Measurements from ENCODE around the gene TARS2.

The TARS2 gene

GRCh38 chr1:150536836-150537731 is 49.9 kb downstream of the TARS2 start:
- no peak for DNase-seq (ENCODE audit: low read depth in 3 of 3)

GRCh38 chr1:150537732-150538684 is 50.8 kb downstream of the TARS2 start:
- DNase-seq (ENCODE audit: low read depth in 3 of 3): no peak

- no peak for DNase-seq (ENCODE audit: low read depth in 3 of 3)
Measured at GRCh38 chr1:150543500-150544143, 56.4 kb downstream of the TARS2 start.

- no peak for DNase-seq (ENCODE audit: low read depth in 3 of 3)
Measured at GRCh38 chr1:150544204-150544603, 57.0 kb downstream of the TARS2 start.

GRCh38 chr1:150545486-150546032 is 58.3 kb downstream of the TARS2 start:
- DNase-seq (ENCODE audit: low read depth in 3 of 3): no peak

GRCh38 chr1:150546294-150546937 is 59.2 kb downstream of the TARS2 start:
- DNase-seq (ENCODE audit: low read depth in 3 of 3): no peak

- no peak for DNase-seq (ENCODE audit: low read depth in 3 of 3)
Measured at GRCh38 chr1:150548324-150548631, 61.1 kb downstream of the TARS2 start.

GRCh38 chr1:150548632-150549495 is 61.6 kb downstream of the TARS2 start, which contains the start of gene ADAMTSL4:
TSS of gene ADAMTSL4 (plus strand) at chr1:150549408. CDS start at chr1:150552289, 2,881 bp downstream.
- DNase-seq (ENCODE audit: low read depth in 3 of 3): no peak

- no peak for DNase-seq (ENCODE audit: low read depth in 3 of 3)
Measured at GRCh38 chr1:150549496-150550221, 62.4 kb downstream of the TARS2 start.

GRCh38 chr1:150550222-150551050 is 63.2 kb downstream of the TARS2 start:
- no peak for DNase-seq (ENCODE audit: low read depth in 3 of 3)

GRCh38 chr1:150551051-150551783 is 64.0 kb downstream of the TARS2 start:
- DNase-seq (ENCODE audit: low read depth in 3 of 3): no peak

- DNase-seq (ENCODE audit: low read depth in 3 of 3): no peak
Measured at GRCh38 chr1:150551784-150552127, 64.5 kb downstream of the TARS2 start.

GRCh38 chr1:150552128-150552910 is 65.1 kb downstream of the TARS2 start:
- DNase-seq (ENCODE audit: low read depth in 3 of 3): no peak

GRCh38 chr1:150552911-150553289 is 65.7 kb downstream of the TARS2 start:
- no peak for DNase-seq (ENCODE audit: low read depth in 3 of 3)

GRCh38 chr1:150553392-150554085 is 66.3 kb downstream of the TARS2 start:
- DNase-seq (ENCODE audit: low read depth in 3 of 3): no peak

GRCh38 chr1:150554086-150554452 is 66.8 kb downstream of the TARS2 start:
- no peak for DNase-seq (ENCODE audit: low read depth in 3 of 3)
